Measurements from ENCODE around the gene HSD17B13.
"Not testable (repeated sequence)": the region's sequence is repeated elsewhere in the genome, so short reads cannot be mapped to it uniquely, and the experiment has no call there.

HSD17B13 gene

DNA sequence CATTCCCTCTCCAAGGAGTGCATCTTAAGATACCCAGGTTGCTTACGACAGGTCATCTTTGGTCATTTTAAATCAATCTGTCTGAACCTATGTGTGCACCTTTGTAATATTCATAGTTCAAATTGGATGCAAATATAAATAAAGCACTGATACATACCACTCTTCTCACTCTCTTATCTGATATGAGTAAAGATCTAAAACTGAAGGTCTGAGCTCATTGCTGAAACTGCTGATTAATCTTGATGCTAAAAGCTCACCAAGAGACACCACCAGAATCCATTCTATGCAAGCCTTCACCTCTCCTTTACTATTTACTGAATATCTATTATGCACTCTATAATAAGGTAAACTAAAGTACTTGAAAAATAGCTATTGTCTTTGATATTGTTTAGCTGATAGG is 16.6 kb downstream of the HSD17B13 start:
- DNase-seq (ENCODE audit: extremely low read depth, low read depth) = no peak
- TF ChIP-seq, protein P1, sequence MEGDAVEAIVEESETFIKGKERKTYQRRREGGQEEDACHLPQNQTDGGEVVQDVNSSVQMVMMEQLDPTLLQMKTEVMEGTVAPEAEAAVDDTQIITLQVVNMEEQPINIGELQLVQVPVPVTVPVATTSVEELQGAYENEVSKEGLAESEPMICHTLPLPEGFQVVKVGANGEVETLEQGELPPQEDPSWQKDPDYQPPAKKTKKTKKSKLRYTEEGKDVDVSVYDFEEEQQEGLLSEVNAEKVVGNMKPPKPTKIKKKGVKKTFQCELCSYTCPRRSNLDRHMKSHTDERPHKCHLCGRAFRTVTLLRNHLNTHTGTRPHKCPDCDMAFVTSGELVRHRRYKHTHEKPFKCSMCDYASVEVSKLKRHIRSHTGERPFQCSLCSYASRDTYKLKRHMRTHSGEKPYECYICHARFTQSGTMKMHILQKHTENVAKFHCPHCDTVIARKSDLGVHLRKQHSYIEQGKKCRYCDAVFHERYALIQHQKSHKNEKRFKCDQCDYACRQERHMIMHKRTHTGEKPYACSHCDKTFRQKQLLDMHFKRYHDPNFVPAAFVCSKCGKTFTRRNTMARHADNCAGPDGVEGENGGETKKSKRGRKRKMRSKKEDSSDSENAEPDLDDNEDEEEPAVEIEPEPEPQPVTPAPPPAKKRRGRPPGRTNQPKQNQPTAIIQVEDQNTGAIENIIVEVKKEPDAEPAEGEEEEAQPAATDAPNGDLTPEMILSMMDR (IDR thresholded peaks at IDR 0.05; ENCODE audit: low read depth, low read length, missing control alignments) = no peak
- no peak overlapping the region for H3K4me3 ChIP-seq (replicated peaks; ENCODE audit: low read depth, low read length)

GRCh38 chr4:87305562-87305961 is 17.1 kb downstream of the HSD17B13 start:
- no peak for DNase-seq (ENCODE audit: extremely low read depth, low read depth)
- no peak overlapping the region for H3K4me3 ChIP-seq (replicated peaks; ENCODE audit: low read depth, low read length)
- TF ChIP-seq, protein P1 (IDR thresholded peaks at IDR 0.05; ENCODE audit: low read depth, low read length, missing control alignments) = no peak

DNA sequence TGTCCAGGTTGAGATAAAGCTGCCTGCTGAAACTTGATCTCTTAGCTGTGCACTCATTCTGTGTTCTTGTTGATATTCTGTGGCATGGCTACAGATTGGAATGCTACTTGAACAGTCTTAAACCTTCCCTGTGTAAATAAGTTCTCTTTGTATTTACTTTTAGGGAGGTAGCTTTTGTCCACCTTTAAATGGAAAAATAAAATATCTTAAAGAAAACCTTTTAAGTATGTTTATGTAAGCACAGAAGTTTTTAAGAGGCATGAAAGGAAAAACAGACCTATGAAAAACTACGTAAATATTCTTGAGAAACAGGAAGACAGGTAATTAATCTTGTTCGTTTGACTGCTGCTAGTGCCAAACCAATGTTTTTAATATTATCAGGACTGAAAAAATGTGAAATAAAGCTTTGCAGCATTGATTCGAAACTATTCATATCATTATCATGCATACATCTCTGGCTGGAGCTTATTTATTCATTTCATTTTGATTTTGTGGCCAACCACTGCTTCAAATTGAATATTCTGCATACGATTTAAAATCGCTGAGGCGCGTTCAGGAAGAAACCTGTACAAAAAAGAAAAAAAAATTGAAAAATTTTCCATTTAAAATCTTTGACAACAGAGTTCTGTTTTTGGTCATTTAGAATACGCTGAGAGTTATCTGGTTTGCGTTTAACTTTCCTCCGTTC is 17.8 kb downstream of the HSD17B13 start:
- TF ChIP-seq, protein P1 (IDR thresholded peaks at IDR 0.05; ENCODE audit: low read depth, low read length, missing control alignments) = no peak
- DNase-seq (ENCODE audit: extremely low read depth, low read depth) = no peak
- H3K4me3 ChIP-seq (replicated peaks; ENCODE audit: low read depth, low read length) = no peak overlapping the region

DNA sequence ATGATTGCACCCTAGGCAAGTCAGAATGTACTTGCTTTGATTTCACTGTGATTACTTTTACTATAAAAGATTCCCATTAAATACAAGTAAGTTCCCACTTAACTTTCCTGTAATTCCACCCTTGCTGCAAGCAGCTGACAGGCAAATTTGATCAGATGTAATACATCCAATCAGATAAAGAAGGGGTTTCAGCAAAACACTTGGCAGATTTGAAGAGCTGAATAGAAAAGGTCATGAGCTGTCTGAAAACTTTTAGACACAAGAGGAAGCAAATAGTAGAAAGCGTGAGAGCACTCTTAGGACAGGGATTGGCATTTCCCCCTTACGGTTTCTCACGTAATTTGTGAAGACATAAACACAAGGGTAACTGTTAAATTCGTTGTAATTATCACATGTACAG is 22.8 kb downstream of the HSD17B13 start:
- H3K4me3 ChIP-seq (replicated peaks; ENCODE audit: low read depth, low read length) = no peak overlapping the region
- TF ChIP-seq, protein P1 (IDR thresholded peaks at IDR 0.05; ENCODE audit: low read depth, low read length, missing control alignments) = no peak
- DNase-seq (ENCODE audit: extremely low read depth, low read depth) = no peak

GRCh38 chr4:87298362-87298761 is 24.3 kb downstream of the HSD17B13 start:
- TF ChIP-seq, protein P1 (IDR thresholded peaks at IDR 0.05; ENCODE audit: low read depth, low read length, missing control alignments) = no peak
- H3K4me3 ChIP-seq (replicated peaks; ENCODE audit: low read depth, low read length) = no peak overlapping the region
- no peak for DNase-seq (ENCODE audit: extremely low read depth, low read depth)

DNA sequence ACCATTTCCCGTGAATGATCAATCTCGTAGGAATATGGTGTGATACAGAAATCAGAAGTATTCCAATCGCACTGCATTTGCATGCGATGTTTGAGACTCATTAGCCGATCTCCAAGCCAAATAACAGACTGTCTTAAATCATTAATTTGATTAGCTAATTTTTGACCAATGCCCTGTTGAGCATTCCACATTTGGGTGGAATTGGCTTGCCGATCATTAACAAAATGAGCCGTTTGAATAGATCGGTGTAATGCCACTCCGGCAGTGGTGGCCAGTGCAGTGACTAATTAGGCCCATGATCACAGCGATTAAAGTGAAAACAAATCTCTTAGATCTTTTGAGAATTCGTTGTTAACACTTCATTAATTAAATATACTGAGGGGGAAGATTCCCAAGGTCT is 27.8 kb downstream of the HSD17B13 start:
- H3K4me3 ChIP-seq (replicated peaks; ENCODE audit: low read depth, low read length); DNase-seq (ENCODE audit: extremely low read depth, low read depth): not testable (repeated sequence)

- not testable (repeated sequence) for H3K4me3 ChIP-seq (replicated peaks; ENCODE audit: low read depth, low read length); DNase-seq (ENCODE audit: extremely low read depth, low read depth)
These were observed 28.8 kb downstream of the HSD17B13 start for GRCh38 chr4:87293889-87294288.

DNA sequence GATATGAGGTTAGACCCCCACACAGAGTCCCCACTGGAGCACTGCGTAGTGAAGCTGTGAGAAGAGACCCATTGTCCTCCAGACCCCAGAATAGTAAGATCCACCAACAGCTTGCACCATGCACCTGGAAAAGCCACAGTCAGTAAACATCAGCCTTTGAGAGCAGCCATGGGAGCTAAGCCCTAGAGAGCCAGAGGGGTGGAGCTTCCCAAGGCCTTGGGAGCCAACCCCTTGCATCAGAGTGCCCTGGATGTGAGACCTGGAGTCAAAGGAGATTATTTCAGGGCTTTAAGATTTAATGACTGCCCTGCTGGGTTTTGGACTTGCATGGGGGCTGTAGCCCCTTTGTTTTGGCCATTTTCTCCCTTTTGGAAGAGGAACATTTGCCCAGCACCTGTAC is 35.7 kb downstream of the HSD17B13 start:
- TF ChIP-seq, protein P1 (IDR thresholded peaks at IDR 0.05; ENCODE audit: low read depth, low read length, missing control alignments) = no peak
- no peak overlapping the region for H3K4me3 ChIP-seq (replicated peaks; ENCODE audit: low read depth, low read length)
- DNase-seq (ENCODE audit: extremely low read depth, low read depth) = no peak

- DNase-seq (ENCODE audit: extremely low read depth, low read depth); H3K4me3 ChIP-seq (replicated peaks; ENCODE audit: low read depth, low read length): not testable (repeated sequence)
These were observed 38.4 kb downstream of the HSD17B13 start for GRCh38 chr4:87284268-87284667.

Data from HFF-Myc (cell line).